Skeletal muscle satellite cell (primary cell): ENCODE results near the gene TPO. TPM values are rescaled to one million over a fixed set of nuclear protein-coding genes. Genes with fewer than 3 reads are reported as not detected.

Experiments
- H3K27me3 ChIP-seq: 2 replicates; pipeline ENCODE4 v1.7.0; 2013; ENCODE audit warnings: low read length; ENCODE audit not compliant: control insufficient read depth, insufficient read depth
- H3K36me3 ChIP-seq: 2 replicates; pipeline ENCODE4 v1.7.0; 2013; ENCODE audit warnings: mild to moderate bottlenecking, control low read depth, low read length; ENCODE audit not compliant: insufficient read depth
- H3K4me1 ChIP-seq: 2 replicates; pipeline ENCODE4 v1.7.0; 2013; ENCODE audit warnings: low read length; ENCODE audit not compliant: control insufficient read depth, insufficient read depth
- H3K4me2 ChIP-seq: 2 replicates; pipeline ENCODE4 v1.7.0; 2013; ENCODE audit warnings: mild to moderate bottlenecking, low read length
- H3K4me3 ChIP-seq: 2 replicates; pipeline ENCODE4 v1.7.0; 2013; ENCODE audit warnings: low read length
- H3K9ac ChIP-seq: 2 replicates; pipeline ENCODE4 v1.7.0; 2013; ENCODE audit warnings: mild to moderate bottlenecking, low read depth, low read length, moderate library complexity
- H3K9me3 ChIP-seq: replicated peaks from 2 replicates; pipeline ENCODE4 v1.7.0; 2013; ENCODE audit warnings: mild to moderate bottlenecking, control low read depth, low read length
- total RNA-seq: library from RNA; depleted of rRNA; stranded (reverse); fragments of >200 nt; gene quantifications from 2 replicates; pipeline ENCODE4 v1.2.3, GENCODE V29; 2012; rRNA removed

The TPO gene
- total RNA-seq = not detected in 2 replicates

- peaks cover 9% of the 10 kb centered on the region for H3K9me3 ChIP-seq
- no peak within 1 kb of the TSS for H3K4me3 ChIP-seq
- H3K4me1 ChIP-seq = no peaks in the 10 kb centered on the region
- no peak within 1 kb of the TSS for H3K9ac ChIP-seq
- no peaks in the 10 kb centered on the region for H3K27me3 ChIP-seq
- no peaks in the 10 kb centered on the region for H3K36me3 ChIP-seq
- H3K4me2 ChIP-seq = no peak within 1 kb of the TSS
Measured at GRCh38 chr2:1413156-1413710, at the start of gene TPO. Gene TPO, plus strand, starts transcription at chr2:1413463. Its CDS starts 946 bp downstream, at chr2:1414409.

- Histone ChIP-seq H3K4me1 (no peaks in the 10 kb centered on the region), H3K9ac (no peak overlapping the region), H3K4me2 (no peak overlapping the region), H3K4me3 (no peak overlapping the region), H3K9me3 (peaks cover 4% of the 10 kb centered on the region), H3K27me3 (no peaks in the 10 kb centered on the region), H3K36me3 (no peaks in the 10 kb centered on the region)
Measured at GRCh38 chr2:1366546-1367134, 46.6 kb upstream of the TPO start.

GRCh38 chr2:1367601-1368000 is 45.7 kb upstream of the TPO start:
- Histone ChIP-seq H3K9ac (no peak overlapping the region), H3K27me3 (no peaks in the 10 kb centered on the region), H3K4me1 (no peaks in the 10 kb centered on the region), H3K4me3 (no peak overlapping the region), H3K4me2 (no peak overlapping the region), H3K36me3 (no peaks in the 10 kb centered on the region), H3K9me3 (peaks cover 4% of the 10 kb centered on the region)

- H3K4me3 ChIP-seq = no peak overlapping the region
- H3K9ac ChIP-seq = no peak overlapping the region
- H3K27me3 ChIP-seq = no peaks in the 10 kb centered on the region
- no peak overlapping the region for H3K4me2 ChIP-seq
- H3K36me3 ChIP-seq = no peaks in the 10 kb centered on the region
- no peaks in the 10 kb centered on the region for H3K4me1 ChIP-seq
- H3K9me3 ChIP-seq = no peaks in the 10 kb centered on the region
Measured at GRCh38 chr2:1369905-1370304, 43.4 kb upstream of the TPO start.

- H3K4me3 ChIP-seq = no peak overlapping the region
- no peak overlapping the region for H3K9ac ChIP-seq
- H3K27me3 ChIP-seq = no peaks in the 10 kb centered on the region
- no peaks in the 10 kb centered on the region for H3K4me1 ChIP-seq
- H3K36me3 ChIP-seq = no peaks in the 10 kb centered on the region
- H3K9me3 ChIP-seq = no peaks in the 10 kb centered on the region
- H3K4me2 ChIP-seq = no peak overlapping the region
Measured at GRCh38 chr2:1370461-1370860, 42.8 kb upstream of the TPO start.

- Histone ChIP-seq H3K4me2 (no peak overlapping the region), H3K36me3 (no peaks in the 10 kb centered on the region), H3K9me3 (no peaks in the 10 kb centered on the region), H3K9ac (no peak overlapping the region), H3K4me3 (no peak overlapping the region), H3K4me1 (no peaks in the 10 kb centered on the region), H3K27me3 (no peaks in the 10 kb centered on the region)
Measured at GRCh38 chr2:1371082-1371481, 42.2 kb upstream of the TPO start.

- no peaks in the 10 kb centered on the region for H3K27me3 ChIP-seq
- H3K4me3 ChIP-seq = no peak overlapping the region
- no peaks in the 10 kb centered on the region for H3K9me3 ChIP-seq
- H3K36me3 ChIP-seq = no peaks in the 10 kb centered on the region
- no peak overlapping the region for H3K9ac ChIP-seq
- H3K4me1 ChIP-seq = no peaks in the 10 kb centered on the region
- no peak overlapping the region for H3K4me2 ChIP-seq
Measured at GRCh38 chr2:1373830-1374229, 39.4 kb upstream of the TPO start.

- Histone ChIP-seq H3K4me3 (no peak overlapping the region), H3K36me3 (no peaks in the 10 kb centered on the region), H3K4me2 (no peak overlapping the region), H3K4me1 (no peaks in the 10 kb centered on the region), H3K27me3 (no peaks in the 10 kb centered on the region), H3K9ac (no peak overlapping the region), H3K9me3 (no peaks in the 10 kb centered on the region)
Measured at GRCh38 chr2:1374287-1374686, 39.0 kb upstream of the TPO start.

GRCh38 chr2:1375794-1376193 is 37.5 kb upstream of the TPO start:
- Histone ChIP-seq H3K4me1 (no peaks in the 10 kb centered on the region), H3K4me2 (no peak overlapping the region), H3K4me3 (no peak overlapping the region), H3K36me3 (no peaks in the 10 kb centered on the region), H3K9ac (no peak overlapping the region), H3K9me3 (no peaks in the 10 kb centered on the region), H3K27me3 (no peaks in the 10 kb centered on the region)

GRCh38 chr2:1377473-1377872 is 35.8 kb upstream of the TPO start:
- H3K4me3 ChIP-seq = no peak overlapping the region
- H3K4me2 ChIP-seq = no peak overlapping the region
- H3K9ac ChIP-seq = no peak overlapping the region
- H3K9me3 ChIP-seq = no peaks in the 10 kb centered on the region
- no peaks in the 10 kb centered on the region for H3K27me3 ChIP-seq
- H3K4me1 ChIP-seq = no peaks in the 10 kb centered on the region
- no peaks in the 10 kb centered on the region for H3K36me3 ChIP-seq

- Histone ChIP-seq H3K9me3 (no peaks in the 10 kb centered on the region), H3K36me3 (no peaks in the 10 kb centered on the region), H3K9ac (no peak overlapping the region), H3K27me3 (no peaks in the 10 kb centered on the region), H3K4me3 (no peak overlapping the region), H3K4me1 (no peaks in the 10 kb centered on the region), H3K4me2 (no peak overlapping the region)
Measured at GRCh38 chr2:1378456-1379150, 34.7 kb upstream of the TPO start.

GRCh38 chr2:1381644-1382043 is 31.6 kb upstream of the TPO start:
- Histone ChIP-seq H3K27me3 (no peaks in the 10 kb centered on the region), H3K4me1 (no peaks in the 10 kb centered on the region), H3K9me3 (no peaks in the 10 kb centered on the region), H3K36me3 (no peaks in the 10 kb centered on the region), H3K9ac (no peak overlapping the region), H3K4me3 (no peak overlapping the region), H3K4me2 (no peak overlapping the region)
